Brain pericyte (primary cell): Measurements from ENCODE around the gene CD226.
"Not testable (repeated sequence)": the region's sequence is repeated elsewhere in the genome, so short reads cannot be mapped to it uniquely, and the experiment has no call there.

Source experiments
- DNase-seq: peaks from one replicate; pipeline ENCODE4 v3.0.0-alpha.2; 2012; ENCODE audit warnings: low read depth, low spot score

The CD226 gene

DNA sequence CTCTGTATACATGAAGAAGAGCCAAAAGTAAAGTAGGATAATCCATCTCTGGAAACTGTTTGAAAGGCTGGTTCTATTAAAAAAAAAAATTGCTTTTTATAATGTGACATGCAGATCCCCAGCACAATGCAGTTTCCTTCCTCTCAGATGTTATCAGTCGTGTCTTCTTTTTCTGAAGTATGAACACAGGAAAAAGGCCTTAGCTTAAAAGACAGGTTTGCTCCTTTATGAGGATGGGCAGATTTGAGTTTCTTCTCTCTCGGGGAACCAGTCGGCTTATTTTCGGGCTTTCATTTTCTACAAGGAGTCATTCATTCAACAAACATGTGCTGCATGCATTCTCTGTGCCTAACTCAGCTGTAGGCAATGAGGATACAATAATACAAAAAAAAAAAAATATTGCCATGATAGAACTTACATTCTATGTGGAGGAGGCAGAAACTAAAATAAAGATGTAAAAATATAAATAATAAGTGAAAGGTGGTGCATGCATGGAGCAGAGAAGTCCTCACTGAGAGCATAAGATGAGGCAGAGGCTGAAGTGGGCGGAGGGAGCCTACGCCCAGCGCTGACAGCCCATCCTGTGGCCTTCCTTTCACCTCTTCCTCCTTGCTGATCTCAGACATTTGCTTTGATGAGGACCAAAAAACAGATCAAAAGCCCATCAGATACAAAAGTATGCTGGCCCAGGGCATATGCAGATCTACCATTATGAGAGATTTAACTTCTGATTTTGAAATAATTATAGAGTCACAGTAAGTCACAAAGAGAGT is at the start of gene CD226:
TSS of gene CD226 (minus strand) at position 513 of the 773 bp plus-strand sequence. CDS start at position 46, 467 bp downstream.
- DNase-seq = no peak

GRCh38 chr18:69996951-69997798 is 49.5 kb upstream of the CD226 start:
- peak; percentile 22 for DNase-seq

GRCh38 chr18:69996417-69996816 is 48.7 kb upstream of the CD226 start:
- no peak for DNase-seq

DNA sequence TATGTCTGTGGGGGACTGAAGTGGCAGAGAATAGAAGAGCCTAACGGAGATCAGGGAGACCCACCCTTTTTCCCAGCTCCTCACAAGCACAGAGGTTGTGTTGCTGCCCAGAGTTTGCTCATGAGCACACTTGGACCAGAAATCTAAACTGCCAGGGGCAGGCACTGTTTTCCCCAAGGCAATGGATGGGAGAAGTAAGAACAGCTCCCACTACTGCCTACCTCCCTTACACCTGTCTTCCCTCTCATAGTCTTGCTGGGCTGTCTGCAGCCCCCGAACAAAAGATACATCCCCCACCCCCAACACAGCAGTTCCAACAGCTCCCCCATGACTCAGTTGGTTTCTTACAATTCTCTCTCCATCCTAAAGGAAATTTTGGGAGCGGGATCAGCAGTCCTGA is 48.1 kb upstream of the CD226 start:
- no peak for DNase-seq

GRCh38 chr18:69992776-69993175 is 45.1 kb upstream of the CD226 start:
- no peak for DNase-seq

GRCh38 chr18:69987870-69988269 is 40.2 kb upstream of the CD226 start:
- DNase-seq = no peak

- no peak for DNase-seq
Measured at GRCh38 chr18:69985239-69985638, 37.6 kb upstream of the CD226 start.

- no peak for DNase-seq
Measured at GRCh38 chr18:69982417-69982816, 34.7 kb upstream of the CD226 start.

GRCh38 chr18:69981948-69982347 is 34.3 kb upstream of the CD226 start:
- DNase-seq = no peak

- DNase-seq = no peak
Measured at GRCh38 chr18:69980982-69981804, 33.5 kb upstream of the CD226 start.

DNA sequence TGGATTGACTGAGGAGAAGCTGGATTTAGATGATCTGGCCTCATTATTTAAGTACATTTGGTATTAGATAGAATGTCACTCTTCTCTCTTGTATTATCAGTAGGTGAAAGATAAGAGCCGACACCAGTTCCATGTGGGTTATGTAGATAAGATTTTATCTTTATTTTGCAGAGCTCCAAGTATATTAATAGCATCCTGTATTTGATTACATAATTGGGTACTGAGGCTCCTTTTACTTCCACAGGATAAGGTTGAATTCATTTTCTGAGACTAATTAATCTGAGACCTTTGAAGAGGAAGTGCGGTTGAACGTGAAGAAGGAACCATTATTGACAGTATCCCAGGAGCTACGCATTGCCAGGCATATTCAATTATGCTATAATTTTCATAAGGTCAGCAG is 32.8 kb upstream of the CD226 start:
- DNase-seq = no peak

GRCh38 chr18:69978732-69979715 is 31.4 kb upstream of the CD226 start:
- DNase-seq = no peak

DNA sequence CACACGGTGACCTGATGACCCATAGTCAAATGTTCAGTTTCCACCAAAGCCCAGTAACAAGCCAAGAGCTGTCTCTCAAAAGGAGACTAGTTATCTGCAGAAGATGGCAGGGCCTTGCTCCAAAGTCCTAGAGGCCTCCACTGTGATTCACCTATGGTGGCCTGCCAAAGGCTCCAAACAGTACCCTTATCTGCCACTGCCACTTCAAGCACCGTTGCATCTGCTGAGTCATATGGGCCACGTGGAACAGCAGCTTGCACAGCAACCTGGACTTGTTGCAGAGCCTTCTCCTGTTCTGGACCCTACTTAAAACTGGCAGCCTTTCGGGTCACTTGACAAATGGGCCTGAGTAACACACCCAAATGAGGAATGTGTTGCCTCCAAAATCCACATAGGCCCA is 27.6 kb upstream of the CD226 start:
- not testable (repeated sequence) for DNase-seq

DNA sequence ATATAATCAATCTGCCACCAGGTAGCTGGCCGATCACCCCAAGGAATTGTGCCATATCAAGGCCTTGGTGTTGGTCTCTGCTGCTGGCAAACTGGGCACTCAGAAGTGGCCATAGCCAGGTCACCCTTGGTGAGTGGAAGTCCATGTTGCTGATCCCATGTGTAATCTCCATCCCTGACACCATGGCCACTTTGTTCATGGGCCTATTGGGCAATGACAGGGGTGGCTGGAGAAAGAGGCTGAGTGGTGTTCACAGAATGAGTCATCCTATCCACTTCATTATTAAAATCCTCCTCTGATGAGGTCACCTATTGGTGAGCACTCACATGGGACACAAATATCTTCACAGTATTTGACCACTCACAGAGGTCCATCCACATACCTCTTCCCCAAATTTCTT is 26.7 kb upstream of the CD226 start:
- DNase-seq = no peak

GRCh38 chr18:69969491-69969890 is 21.8 kb upstream of the CD226 start:
- DNase-seq = no peak

DNA sequence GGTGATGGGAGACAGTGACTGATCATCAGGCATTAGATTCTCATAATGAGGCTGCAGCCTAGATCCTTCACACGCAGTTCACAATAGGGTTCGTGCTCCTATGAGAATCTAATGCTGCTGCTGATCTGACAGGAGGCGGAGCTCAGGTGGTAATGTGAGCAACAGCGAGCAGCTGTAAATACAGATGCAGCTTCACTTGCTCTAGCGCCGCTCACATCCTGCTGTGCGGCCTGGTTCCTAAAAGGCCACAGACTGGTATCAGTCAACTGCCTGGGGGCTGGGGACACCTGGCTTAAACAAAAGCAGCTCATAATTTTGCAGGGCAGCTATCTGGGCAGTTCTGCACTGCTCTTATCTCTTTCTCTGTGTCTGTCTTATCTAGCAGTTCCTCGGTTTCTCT is 20.4 kb upstream of the CD226 start:
- no peak for DNase-seq

- no peak for DNase-seq
Measured at GRCh38 chr18:69963196-69963595, 15.5 kb upstream of the CD226 start.

DNA sequence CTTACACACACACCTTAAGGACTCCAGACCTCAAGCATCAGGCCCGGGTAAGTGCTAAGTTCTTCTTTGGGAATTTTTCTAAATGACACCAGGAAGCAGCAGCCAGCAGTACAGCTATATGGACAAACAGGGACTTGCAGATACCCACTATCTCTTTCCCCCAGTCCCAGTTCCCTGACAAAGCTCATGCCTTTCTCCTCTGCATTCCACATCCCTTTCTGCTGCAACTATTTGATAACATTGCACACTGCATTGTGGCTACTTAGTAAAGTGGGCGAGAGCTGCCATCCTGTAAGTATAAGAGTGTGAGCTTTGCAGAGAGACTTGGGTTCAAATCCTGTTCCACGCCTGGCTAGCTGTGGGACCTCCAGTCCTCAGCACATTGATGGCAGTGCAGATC is 14.0 kb upstream of the CD226 start:
- no peak for DNase-seq

DNA sequence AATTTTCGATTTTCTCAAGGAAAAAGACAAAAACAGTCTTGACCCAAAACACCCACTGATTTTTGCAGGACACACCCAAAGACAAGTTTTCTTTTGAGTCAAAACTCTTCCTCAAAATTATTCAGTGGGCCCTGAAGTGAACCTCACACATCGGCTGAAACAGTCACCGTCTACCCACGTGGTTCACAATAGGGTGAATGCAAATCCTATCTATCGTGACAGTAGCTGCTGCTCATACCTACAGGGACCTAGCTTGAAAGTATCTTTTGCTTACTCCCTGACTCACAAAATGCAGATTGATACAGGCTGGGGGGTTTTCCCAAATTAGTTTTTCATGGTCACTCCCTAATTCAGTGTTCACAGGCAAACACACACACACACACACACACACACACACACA is 10.7 kb upstream of the CD226 start:
- DNase-seq = no peak

DNA sequence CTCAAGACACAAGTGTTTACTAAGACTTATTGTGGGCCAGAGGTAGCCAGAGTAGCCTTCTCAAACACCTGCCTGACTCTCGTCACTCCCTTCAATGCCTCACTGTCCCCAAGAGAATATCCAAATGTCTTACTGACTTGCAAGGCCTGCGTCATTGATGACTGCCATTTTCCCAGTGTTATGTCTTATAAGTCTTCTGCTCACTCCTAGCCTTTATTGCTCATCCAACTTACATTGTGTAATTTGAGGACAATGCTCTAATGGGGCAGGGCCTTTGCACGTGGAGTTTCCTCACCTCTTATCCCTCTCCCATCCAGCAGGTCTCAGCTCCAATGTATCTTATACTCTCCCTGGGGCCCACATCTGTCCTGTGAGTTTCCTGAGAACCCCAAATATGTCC is 10.1 kb upstream of the CD226 start:
- DNase-seq = no peak
